ENCODE data around the gene SDSL. TPM values are rescaled to one million over a fixed set of nuclear protein-coding genes. Genes with fewer than 3 reads are reported as not detected.

The SDSL gene
- total RNA-seq, 1 donor from 2014 or later, result 14.5 TPM

DNA sequence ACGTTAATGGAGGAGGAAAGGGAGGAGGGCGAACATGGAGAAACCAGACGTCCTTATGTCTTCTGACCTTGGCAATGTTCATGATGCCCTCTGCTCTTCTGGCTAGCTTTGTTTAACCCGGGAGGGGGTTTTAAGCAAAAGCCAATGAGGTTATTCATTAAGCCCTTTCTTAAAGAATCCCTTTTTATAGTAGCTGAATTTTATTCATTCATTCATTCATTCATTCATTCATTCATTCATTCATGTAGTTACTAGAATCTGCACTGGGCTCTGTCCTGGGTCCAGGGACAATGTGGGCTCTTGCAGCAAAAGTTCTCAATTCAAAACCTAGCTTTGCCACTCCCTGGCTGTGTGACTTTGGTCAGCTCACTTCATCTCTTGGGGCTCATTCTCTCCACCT lies 35.5 kb downstream of the SDSL start:
- Histone ChIP-seq H3K27me3 (ENCODE audit: control insufficient read depth, insufficient read depth, low read length) (peaks cover 36% of the 10 kb centered on the region), H3K4me3 (ENCODE audit: low read depth, low read length) (no peak overlapping the region), H3K36me3 (ENCODE audit: control insufficient read depth, insufficient read depth, low read length) (no peaks in the 10 kb centered on the region)
- DNase-seq (ENCODE audit: low read depth), result no peak
- TF ChIP-seq, protein P1, sequence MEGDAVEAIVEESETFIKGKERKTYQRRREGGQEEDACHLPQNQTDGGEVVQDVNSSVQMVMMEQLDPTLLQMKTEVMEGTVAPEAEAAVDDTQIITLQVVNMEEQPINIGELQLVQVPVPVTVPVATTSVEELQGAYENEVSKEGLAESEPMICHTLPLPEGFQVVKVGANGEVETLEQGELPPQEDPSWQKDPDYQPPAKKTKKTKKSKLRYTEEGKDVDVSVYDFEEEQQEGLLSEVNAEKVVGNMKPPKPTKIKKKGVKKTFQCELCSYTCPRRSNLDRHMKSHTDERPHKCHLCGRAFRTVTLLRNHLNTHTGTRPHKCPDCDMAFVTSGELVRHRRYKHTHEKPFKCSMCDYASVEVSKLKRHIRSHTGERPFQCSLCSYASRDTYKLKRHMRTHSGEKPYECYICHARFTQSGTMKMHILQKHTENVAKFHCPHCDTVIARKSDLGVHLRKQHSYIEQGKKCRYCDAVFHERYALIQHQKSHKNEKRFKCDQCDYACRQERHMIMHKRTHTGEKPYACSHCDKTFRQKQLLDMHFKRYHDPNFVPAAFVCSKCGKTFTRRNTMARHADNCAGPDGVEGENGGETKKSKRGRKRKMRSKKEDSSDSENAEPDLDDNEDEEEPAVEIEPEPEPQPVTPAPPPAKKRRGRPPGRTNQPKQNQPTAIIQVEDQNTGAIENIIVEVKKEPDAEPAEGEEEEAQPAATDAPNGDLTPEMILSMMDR (IDR thresholded peaks at IDR 0.05; ENCODE audit: insufficient read depth, low read length, poor library complexity, severe bottlenecking), result no peak

DNA sequence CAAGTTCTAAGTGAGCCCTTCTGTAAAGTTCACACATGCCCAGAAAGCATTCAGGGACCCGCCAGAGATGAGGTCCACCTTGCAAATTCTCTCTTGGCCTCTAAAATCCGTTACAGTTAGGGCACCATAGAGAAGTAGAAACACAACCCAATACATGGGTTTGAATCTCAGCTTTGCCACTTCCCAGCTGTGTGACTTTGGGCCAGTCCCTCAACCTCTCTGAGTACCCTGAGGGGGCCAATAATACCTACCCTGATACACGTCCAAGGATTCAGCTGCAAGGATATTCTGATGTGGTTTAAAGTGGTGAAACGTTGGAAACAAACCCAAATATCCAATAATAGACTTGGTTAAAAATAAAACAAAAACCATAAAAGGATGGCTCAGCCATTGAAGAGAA lies 37.8 kb downstream of the SDSL start:
- Histone ChIP-seq H3K4me3 (ENCODE audit: low read depth, low read length) (no peak overlapping the region), H3K36me3 (ENCODE audit: control insufficient read depth, insufficient read depth, low read length) (no peaks in the 10 kb centered on the region), H3K27me3 (ENCODE audit: control insufficient read depth, insufficient read depth, low read length) (peaks cover 59% of the 10 kb centered on the region)
- DNase-seq (ENCODE audit: low read depth), result no peak
- TF ChIP-seq, protein P1 (IDR thresholded peaks at IDR 0.05; ENCODE audit: insufficient read depth, low read length, poor library complexity, severe bottlenecking), result no peak

DNA sequence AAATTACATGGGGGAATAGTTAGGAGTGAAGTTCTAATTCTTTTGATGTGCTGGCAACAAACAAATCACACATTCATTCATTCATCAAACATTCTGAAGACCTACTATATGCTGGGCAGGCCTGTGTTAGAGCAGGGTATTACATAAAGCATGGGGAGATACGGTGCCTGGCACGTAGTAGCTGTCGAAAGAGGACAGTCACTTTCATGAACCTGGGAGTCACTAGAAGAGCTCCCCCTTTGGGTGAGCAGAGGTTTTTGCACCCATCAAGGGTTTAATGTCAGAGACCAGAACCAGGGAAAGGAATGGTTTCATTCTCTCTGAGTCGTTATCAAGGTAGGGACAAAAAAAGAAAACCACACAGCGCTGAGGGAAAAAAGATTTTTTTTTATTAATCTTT lies 39.5 kb downstream of the SDSL start:
- no peak overlapping the region for H3K4me3 ChIP-seq (ENCODE audit: low read depth, low read length)
- no peak for DNase-seq (ENCODE audit: low read depth)
- TF ChIP-seq, protein P1 (IDR thresholded peaks at IDR 0.05; ENCODE audit: insufficient read depth, low read length, poor library complexity, severe bottlenecking), result peak; percentile 50
- no peaks in the 10 kb centered on the region for H3K36me3 ChIP-seq (ENCODE audit: control insufficient read depth, insufficient read depth, low read length)
- peaks cover 71% of the 10 kb centered on the region for H3K27me3 ChIP-seq (ENCODE audit: control insufficient read depth, insufficient read depth, low read length)

DNA sequence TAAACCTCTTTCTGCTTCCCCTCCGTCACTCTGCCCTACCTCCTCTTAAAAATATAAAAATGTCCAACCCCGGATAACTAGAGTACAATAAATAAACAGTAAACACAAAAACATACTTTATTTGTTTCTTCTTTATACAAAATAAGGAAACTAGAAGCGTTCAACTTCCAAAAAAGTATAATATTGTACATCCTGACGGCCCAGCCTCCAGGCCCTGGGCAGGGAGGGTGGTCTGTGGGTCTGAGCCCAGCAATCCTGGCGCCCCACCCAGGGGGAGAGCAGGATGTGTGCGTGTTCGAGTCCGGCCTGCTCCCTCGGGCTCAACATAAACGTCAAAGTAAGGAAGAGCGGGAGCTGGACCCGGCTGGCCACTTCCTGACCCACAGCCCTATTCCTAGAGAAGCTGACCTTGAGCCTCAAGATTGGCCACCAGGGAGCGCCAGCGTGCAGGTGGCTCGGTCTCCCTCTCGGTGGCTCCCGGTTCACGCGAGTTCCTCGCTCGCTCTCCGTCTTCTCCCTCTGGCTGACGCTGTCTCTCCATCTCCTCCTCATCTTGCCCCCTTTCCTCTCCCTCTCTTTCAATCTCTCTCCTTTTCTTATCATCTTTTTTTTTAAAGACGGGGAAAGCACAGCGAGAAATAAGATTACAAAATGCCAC lies 40.1 kb downstream of the SDSL start:
- TF ChIP-seq, protein P1 (IDR thresholded peaks at IDR 0.05; ENCODE audit: insufficient read depth, low read length, poor library complexity, severe bottlenecking), result peak; percentile 94
- peaks cover 75% of the 10 kb centered on the region for H3K27me3 ChIP-seq (ENCODE audit: control insufficient read depth, insufficient read depth, low read length)
- no peak overlapping the region for H3K4me3 ChIP-seq (ENCODE audit: low read depth, low read length)
- peak; percentile 19 for DNase-seq (ENCODE audit: low read depth)
- H3K36me3 ChIP-seq (ENCODE audit: control insufficient read depth, insufficient read depth, low read length), result no peaks in the 10 kb centered on the region

DNA sequence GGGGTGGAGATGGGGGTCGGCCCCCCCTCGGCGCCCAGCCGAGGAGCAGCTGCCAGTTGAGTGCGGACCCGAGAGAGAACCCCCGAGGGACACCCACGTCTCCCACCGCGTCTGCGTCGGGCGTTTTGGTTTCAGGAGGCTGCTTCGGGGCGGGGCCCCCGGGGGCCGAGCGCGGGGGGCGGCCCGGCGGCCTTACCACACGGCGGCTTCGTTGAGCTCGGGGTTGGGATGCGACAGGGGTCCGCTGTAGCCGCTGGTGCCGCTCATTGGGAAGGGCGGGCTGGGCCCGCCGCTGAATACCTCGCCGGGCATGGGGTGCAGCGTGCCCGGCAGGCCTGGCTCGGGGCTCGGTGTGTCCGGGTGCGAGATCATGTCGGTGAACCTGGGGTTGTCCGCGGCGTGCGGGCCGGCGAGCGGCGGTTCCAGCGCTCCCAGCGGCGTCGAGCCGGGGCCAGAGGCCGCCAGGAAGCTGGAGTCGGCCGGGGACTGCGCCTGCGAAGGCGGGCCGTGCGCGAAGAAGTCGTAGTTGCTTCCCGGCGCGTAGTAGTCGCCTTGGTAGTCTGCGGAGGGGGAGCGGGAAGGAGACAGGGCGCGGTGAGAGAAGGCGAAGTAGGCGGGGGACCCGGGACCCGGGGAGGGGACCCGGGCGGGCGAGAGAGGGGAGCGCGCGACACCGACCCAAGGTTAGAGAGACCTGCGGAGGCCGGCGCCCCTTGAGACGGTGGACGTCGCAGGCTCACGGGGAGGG lies 41.0 kb downstream of the SDSL start:
- DNase-seq (ENCODE audit: low read depth), result no peak
- TF ChIP-seq, protein P1 (IDR thresholded peaks at IDR 0.05; ENCODE audit: insufficient read depth, low read length, poor library complexity, severe bottlenecking), result no peak
- peaks cover 79% of the 10 kb centered on the region for H3K27me3 ChIP-seq (ENCODE audit: control insufficient read depth, insufficient read depth, low read length)
- no peaks in the 10 kb centered on the region for H3K36me3 ChIP-seq (ENCODE audit: control insufficient read depth, insufficient read depth, low read length)
- H3K4me3 ChIP-seq (ENCODE audit: low read depth, low read length), result no peak overlapping the region

Measured in kidney epithelial cell (primary cell).